DND-41 (cell line): ENCODE measurements around the gene PPM1N.

Source experiments
- ATAC-seq: fragments of 200-7000 bp; cut with Tn5 transposase; 3 replicates; pipeline ENCODE4 v1.9.1; 2021; ENCODE audit warnings: low read depth; ENCODE audit not compliant: insufficient read depth
- DNase-seq: peaks from one replicate; pipeline ENCODE4 v3.0.0-alpha.2; 2020
- H2AFZ ChIP-seq: 2 replicates; pipeline ENCODE4 v1.6.0; 2012; ENCODE audit warnings: low read depth, low read length
- H3K27ac ChIP-seq: 2 replicates; pipeline ENCODE4 v1.5.1; 2012; ENCODE audit warnings: low read length, inconsistent platforms
- H3K27me3 ChIP-seq: fragments of 200-600 bp; sonication (generic); 2 replicates; pipeline ENCODE4 v1.6.0; 2012; ENCODE audit warnings: low read length, mild to moderate bottlenecking, inconsistent platforms; ENCODE audit not compliant: insufficient read depth, poor library complexity
- H3K36me3 ChIP-seq: 2 replicates; pipeline ENCODE4 v1.5.1; 2012; ENCODE audit warnings: low read length, inconsistent platforms; ENCODE audit not compliant: insufficient read depth
- H3K4me1 ChIP-seq: 2 replicates; pipeline ENCODE4 v1.5.1; 2012; ENCODE audit warnings: mild to moderate bottlenecking, low read length; ENCODE audit not compliant: insufficient read depth
- H3K4me2 ChIP-seq: 2 replicates; pipeline ENCODE4 v1.6.0; 2012; ENCODE audit warnings: mild to moderate bottlenecking, moderate library complexity, low read length, inconsistent platforms; ENCODE audit not compliant: insufficient read depth
- H3K4me3 ChIP-seq, 2 experiments: fragments of 200-600 bp in 1 of 2; shearing (Covaris generic) in 1 of 2; 2 replicates each; pipeline ENCODE4 v1.5.1; 2012 to 2016; ENCODE audit warnings: inconsistent platforms in 2 of 2, low read length in 2 of 2, mild to moderate bottlenecking in 2 of 2, low read depth in 1 of 2, moderate library complexity in 1 of 2
- H3K79me2 ChIP-seq: 2 replicates; pipeline ENCODE4 v1.6.0; 2012; ENCODE audit warnings: low read length, inconsistent platforms; ENCODE audit not compliant: insufficient read depth
- H3K9ac ChIP-seq: 2 replicates; pipeline ENCODE4 v1.6.0; 2012; ENCODE audit warnings: low read depth, mild to moderate bottlenecking, inconsistent platforms, low read length, moderate library complexity
- H3K9me3 ChIP-seq: 2 replicates; pipeline ENCODE4 v1.5.1; 2012; ENCODE audit warnings: low read length, moderate library complexity, mild to moderate bottlenecking, inconsistent platforms; ENCODE audit not compliant: insufficient read depth, severe bottlenecking
- H4K20me1 ChIP-seq: 2 replicates; pipeline ENCODE4 v1.6.0; 2012; ENCODE audit warnings: low read length; ENCODE audit not compliant: insufficient read depth
- EZH2 ChIP-seq: IDR thresholded peaks from 3 replicates; pipeline ENCODE4 v1.6.1; 2012; ENCODE audit warnings: borderline replicate concordance, low read depth, mild to moderate bottlenecking, moderate library complexity, low read length, inconsistent platforms; ENCODE audit not compliant: severe bottlenecking
- TF ChIP-seq, protein P1 (sequence below): IDR thresholded peaks from 2 replicates; pipeline ENCODE4 v1.5.1; 2012; ENCODE audit warnings: borderline replicate concordance, low read length, moderate library complexity, mild to moderate bottlenecking; ENCODE audit not compliant: poor library complexity, severe bottlenecking; ENCODE audit errors: extremely low read depth

PPM1N gene

DNA sequence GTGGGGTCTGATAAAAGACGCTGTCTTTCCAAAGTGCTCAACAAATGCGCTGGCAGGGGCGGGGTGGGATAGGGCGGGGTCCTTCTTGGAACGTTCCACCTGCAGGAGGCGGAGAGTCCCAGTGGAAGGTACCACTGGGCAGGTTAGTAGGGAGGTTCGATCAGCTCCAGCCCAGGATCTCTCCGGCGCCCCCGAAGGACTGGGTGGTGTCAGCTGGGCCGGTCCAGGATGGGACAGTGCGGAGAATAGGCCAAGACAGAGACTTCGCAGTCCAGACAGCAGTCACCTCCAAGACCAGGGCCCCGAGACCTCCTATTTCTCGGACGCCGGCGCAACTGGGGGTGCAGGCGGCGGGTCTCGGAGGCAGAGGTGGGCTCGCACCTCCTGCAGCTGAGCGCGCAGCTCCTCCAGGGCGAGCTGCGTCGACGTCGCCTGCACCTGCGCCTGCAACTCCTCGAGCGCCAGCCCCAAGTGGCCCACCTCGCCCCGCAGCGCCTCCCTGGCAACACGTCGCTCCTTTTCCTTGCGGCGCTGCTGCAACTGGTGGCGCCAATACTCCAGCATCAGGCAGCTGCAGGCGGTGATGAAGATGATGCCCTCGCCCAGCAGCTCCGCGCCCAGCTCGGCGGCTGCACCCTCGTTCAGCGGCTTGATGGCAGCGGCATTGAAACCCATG, 30.6 kb downstream of the PPM1N start:
- Histone ChIP-seq H3K9ac (no peak overlapping the region), H3K4me3 (no peak overlapping the region)
- no peak for ATAC-seq

GRCh38 chr19:45529420-45529785, 31.2 kb downstream of the PPM1N start:
- H2AFZ ChIP-seq: no peak overlapping the region
- H3K36me3 ChIP-seq: peaks cover 14% of the 10 kb centered on the region
- H3K27ac ChIP-seq: no peak overlapping the region
- no peaks in the 10 kb centered on the region for H3K27me3 ChIP-seq
- peaks cover 12% of the 10 kb centered on the region for H3K9me3 ChIP-seq
- DNase-seq (no peak), ATAC-seq (no peak)
- no peak for TF ChIP-seq EZH2
- TF ChIP-seq, protein P1, sequence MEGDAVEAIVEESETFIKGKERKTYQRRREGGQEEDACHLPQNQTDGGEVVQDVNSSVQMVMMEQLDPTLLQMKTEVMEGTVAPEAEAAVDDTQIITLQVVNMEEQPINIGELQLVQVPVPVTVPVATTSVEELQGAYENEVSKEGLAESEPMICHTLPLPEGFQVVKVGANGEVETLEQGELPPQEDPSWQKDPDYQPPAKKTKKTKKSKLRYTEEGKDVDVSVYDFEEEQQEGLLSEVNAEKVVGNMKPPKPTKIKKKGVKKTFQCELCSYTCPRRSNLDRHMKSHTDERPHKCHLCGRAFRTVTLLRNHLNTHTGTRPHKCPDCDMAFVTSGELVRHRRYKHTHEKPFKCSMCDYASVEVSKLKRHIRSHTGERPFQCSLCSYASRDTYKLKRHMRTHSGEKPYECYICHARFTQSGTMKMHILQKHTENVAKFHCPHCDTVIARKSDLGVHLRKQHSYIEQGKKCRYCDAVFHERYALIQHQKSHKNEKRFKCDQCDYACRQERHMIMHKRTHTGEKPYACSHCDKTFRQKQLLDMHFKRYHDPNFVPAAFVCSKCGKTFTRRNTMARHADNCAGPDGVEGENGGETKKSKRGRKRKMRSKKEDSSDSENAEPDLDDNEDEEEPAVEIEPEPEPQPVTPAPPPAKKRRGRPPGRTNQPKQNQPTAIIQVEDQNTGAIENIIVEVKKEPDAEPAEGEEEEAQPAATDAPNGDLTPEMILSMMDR: no peak
- H3K4me1 ChIP-seq: no peaks in the 10 kb centered on the region
- no peak overlapping the region for H3K4me2 ChIP-seq
- H4K20me1 ChIP-seq: no peaks in the 10 kb centered on the region
- H3K79me2 ChIP-seq: no peaks in the 10 kb centered on the region
- no peak overlapping the region for H3K9ac ChIP-seq
- no peak overlapping the region for H3K4me3 ChIP-seq

More for the DNA sequence above, 30.6 kb downstream of the PPM1N start:
- Histone ChIP-seq H3K4me1 (no peaks in the 10 kb centered on the region), H3K4me2 (no peak overlapping the region), H2AFZ (no peak overlapping the region), H3K27me3 (no peaks in the 10 kb centered on the region), H3K79me2 (no peaks in the 10 kb centered on the region), H3K9me3 (peaks cover 12% of the 10 kb centered on the region), H4K20me1 (no peaks in the 10 kb centered on the region), H3K27ac (no peak overlapping the region), H3K36me3 (peaks cover 18% of the 10 kb centered on the region)
- TF ChIP-seq EZH2: no peak
- TF ChIP-seq, protein P1: no peak
- DNase-seq: no peak

DNA sequence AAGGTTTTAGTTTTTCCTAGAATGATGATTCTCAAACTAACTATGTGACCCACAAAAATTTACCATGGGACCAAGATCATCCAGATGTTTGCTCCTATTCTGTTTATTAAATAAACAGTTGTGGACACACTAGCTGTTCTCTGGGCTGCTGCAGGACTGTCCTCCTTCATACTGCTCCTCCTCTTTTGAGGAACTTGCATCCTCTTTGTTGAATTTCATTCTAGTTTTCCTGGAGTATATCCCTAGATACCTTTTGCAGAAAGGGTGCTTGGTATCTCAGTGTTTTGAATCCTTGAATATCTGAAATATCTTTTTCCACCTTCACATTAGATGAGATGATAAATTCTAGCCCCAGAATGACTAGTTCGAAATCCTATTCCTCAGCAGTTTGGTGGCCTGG, 33.1 kb downstream of the PPM1N start:
- DNase-seq: no peak
- Histone ChIP-seq H3K27me3 (no peaks in the 10 kb centered on the region), H3K36me3 (0 out of 2 replicates have a peak, but pooled peaks cover 2% of the 10 kb centered on the region), H2AFZ (no peak overlapping the region), H3K4me1 (no peaks in the 10 kb centered on the region), H3K9me3 (peaks cover 12% of the 10 kb centered on the region), H4K20me1 (no peaks in the 10 kb centered on the region), H3K4me2 (no peak overlapping the region), H3K9ac (no peak overlapping the region), H3K4me3 (no peak overlapping the region), H3K27ac (no peak overlapping the region), H3K79me2 (no peaks in the 10 kb centered on the region)
- ATAC-seq: no peak
- no peak for TF ChIP-seq EZH2
- TF ChIP-seq, protein P1: no peak

DNA sequence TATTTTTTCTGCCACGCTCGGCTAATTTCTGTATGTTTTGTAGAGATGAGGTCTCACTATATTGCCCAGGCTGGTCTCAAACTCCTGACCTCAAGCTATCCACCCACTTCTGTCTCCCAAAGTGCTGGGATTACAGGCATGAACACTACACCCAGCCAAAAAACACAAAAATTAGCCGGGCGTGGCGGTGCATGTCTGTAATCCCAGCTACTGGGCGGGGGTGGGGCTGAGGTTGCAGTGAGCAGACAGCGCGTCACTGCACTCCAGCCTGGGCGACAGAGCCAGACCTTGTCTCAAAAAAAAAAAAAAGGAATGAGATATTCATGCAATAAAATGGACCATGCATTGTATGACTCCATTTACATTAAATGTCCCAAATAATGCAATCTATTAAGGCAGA, 41.2 kb downstream of the PPM1N start:
- Histone ChIP-seq H3K79me2 (no peaks in the 10 kb centered on the region), H3K9ac (no peak overlapping the region), H4K20me1 (no peaks in the 10 kb centered on the region), H2AFZ (no peak overlapping the region), H3K4me2 (no peak overlapping the region), H3K4me3 (no peak overlapping the region), H3K4me1 (no peaks in the 10 kb centered on the region), H3K27ac (no peak overlapping the region), H3K36me3 (no peaks in the 10 kb centered on the region), H3K27me3 (no peaks in the 10 kb centered on the region), H3K9me3 (no peaks in the 10 kb centered on the region)
- no peak for ATAC-seq
- DNase-seq: no peak
- TF ChIP-seq EZH2: no peak
- TF ChIP-seq, protein P1: no peak
